ENCODE measurements around the gene PSMB5. TPM values are rescaled to one million over a fixed set of nuclear protein-coding genes. Genes with fewer than 3 reads are reported as not detected.
A peak's percentile ranks its signal among the peaks of the same experiment; 100 is the strongest.

Gene PSMB5
- total RNA-seq, 1 donor from 2014 or later = 92.8 TPM

- TF ChIP-seq, protein P1, sequence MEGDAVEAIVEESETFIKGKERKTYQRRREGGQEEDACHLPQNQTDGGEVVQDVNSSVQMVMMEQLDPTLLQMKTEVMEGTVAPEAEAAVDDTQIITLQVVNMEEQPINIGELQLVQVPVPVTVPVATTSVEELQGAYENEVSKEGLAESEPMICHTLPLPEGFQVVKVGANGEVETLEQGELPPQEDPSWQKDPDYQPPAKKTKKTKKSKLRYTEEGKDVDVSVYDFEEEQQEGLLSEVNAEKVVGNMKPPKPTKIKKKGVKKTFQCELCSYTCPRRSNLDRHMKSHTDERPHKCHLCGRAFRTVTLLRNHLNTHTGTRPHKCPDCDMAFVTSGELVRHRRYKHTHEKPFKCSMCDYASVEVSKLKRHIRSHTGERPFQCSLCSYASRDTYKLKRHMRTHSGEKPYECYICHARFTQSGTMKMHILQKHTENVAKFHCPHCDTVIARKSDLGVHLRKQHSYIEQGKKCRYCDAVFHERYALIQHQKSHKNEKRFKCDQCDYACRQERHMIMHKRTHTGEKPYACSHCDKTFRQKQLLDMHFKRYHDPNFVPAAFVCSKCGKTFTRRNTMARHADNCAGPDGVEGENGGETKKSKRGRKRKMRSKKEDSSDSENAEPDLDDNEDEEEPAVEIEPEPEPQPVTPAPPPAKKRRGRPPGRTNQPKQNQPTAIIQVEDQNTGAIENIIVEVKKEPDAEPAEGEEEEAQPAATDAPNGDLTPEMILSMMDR (IDR thresholded peaks at IDR 0.05) = no peak
- no peak for TF ChIP-seq POLR2A (IDR thresholded peaks at IDR 0.05)
- TF ChIP-seq POLR2AphosphoS5 (IDR thresholded peaks at IDR 0.05; ENCODE audit: insufficient read depth in 1 of 2, low read depth in 1 of 2) = no peak
- intact Hi-C loops (cut with DNase I) = no loop called here
- H3K9me3 ChIP-seq = no peaks in the 10 kb centered on the region
- peaks cover 33% of the 10 kb centered on the region for H3K4me1 ChIP-seq
- DNase-seq (ENCODE audit: extremely low spot score in 2 of 2) = no peak
- H3K36me3 ChIP-seq = peaks cover 0 to 66% of the 10 kb centered on the region in 2 donors
- no peak overlapping the region for H3K4me3 ChIP-seq
- no peaks in the 10 kb centered on the region for H3K27me3 ChIP-seq
- no peak overlapping the region for H3K27ac ChIP-seq
Observed at GRCh38 chr14:23060536-23061260, 26.0 kb upstream of the PSMB5 start.

DNA sequence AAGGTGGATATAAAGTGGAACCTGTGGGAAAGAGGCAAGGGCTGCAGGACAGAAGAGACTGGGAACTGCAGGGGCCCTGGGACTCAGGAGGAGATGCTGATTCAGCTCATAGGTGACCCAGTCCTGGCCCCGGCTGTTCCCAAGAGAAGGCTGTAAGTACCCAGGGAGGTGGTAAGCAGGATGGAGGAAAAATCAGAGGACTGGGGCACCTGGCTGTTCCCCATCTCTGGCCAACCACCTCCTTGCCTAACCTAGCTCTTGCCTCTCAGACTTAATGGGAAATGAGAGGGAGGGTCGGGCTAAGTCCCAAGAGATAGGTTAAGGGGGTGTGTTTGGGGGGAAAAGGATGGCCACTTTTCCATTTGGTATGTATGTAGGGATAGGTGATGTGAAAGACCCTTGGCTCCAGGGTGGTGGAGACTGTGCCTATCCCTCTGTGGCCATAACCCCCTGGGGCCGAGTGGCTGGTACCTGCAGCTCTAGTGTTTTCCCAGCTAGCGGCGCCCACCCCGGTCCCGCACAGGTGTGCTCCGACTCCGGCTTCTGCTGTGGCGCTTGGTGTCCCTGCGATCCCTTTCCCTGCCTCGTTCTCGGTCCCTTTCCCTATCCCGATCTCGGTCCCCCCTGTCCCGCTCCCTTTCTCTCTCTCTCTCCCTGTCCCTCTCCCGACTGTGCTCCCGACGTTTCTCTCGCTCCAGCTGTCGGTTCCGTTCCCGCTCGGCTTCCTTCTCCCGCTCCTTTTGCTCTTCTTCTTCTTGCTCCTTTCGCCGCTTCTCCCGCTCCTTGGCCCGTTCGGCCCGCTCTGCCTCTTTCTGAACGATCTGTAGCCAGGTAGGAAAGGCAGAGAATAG lies 24.2 kb upstream of the PSMB5 start:
- no peaks in the 10 kb centered on the region for H3K9me3 ChIP-seq
- H3K4me3 ChIP-seq = no peak overlapping the region
- intact Hi-C loops (cut with DNase I) = loop anchor here (1.0 kb wide), 1 partner anchor 72 kb away; no protein-coding TSS in a partner anchor
- DNase-seq (ENCODE audit: extremely low spot score in 2 of 2) = no peak
- TF ChIP-seq POLR2A (IDR thresholded peaks at IDR 0.05) = no peak
- TF ChIP-seq POLR2AphosphoS5 (IDR thresholded peaks at IDR 0.05; ENCODE audit: insufficient read depth in 1 of 2, low read depth in 1 of 2) = no peak
- TF ChIP-seq, protein P1 (IDR thresholded peaks at IDR 0.05) = no peak
- H3K36me3 ChIP-seq = peaks cover 0 to 50% of the 10 kb centered on the region in 2 donors
- H3K27ac ChIP-seq = no peak overlapping the region
- peaks cover 33% of the 10 kb centered on the region for H3K4me1 ChIP-seq
- no peaks in the 10 kb centered on the region for H3K27me3 ChIP-seq

GRCh38 chr14:23057757-23058653 lies 23.3 kb upstream of the PSMB5 start:
- no peaks in the 10 kb centered on the region for H3K9me3 ChIP-seq
- TF ChIP-seq POLR2A (IDR thresholded peaks at IDR 0.05) = no peak
- TF ChIP-seq, protein P1 (IDR thresholded peaks at IDR 0.05) = peak; percentile 92 to 95 (median 94)
- no peak for TF ChIP-seq POLR2AphosphoS5 (IDR thresholded peaks at IDR 0.05; ENCODE audit: insufficient read depth in 1 of 2, low read depth in 1 of 2)
- H3K4me1 ChIP-seq = peaks cover 33% of the 10 kb centered on the region
- peak overlapping the region; percentile 96 for H3K27ac ChIP-seq
- H3K36me3 ChIP-seq = peaks cover 0 to 41% of the 10 kb centered on the region in 2 donors
- intact Hi-C loops (cut with DNase I) = loop anchor here (1.0 kb wide), 1 partner anchor 71 kb away; no protein-coding TSS in a partner anchor
- H3K4me3 ChIP-seq = peak overlapping the region; percentile 45 to 82
- no peaks in the 10 kb centered on the region for H3K27me3 ChIP-seq
- DNase-seq (ENCODE audit: extremely low spot score in 2 of 2) = no peak

GRCh38 chr14:23056956-23057756 lies 22.5 kb upstream of the PSMB5 start, which contains the start of gene CDH24:
CDH24 (minus strand) TSS chr14:23057520; CDS start chr14:23055733, 1,787 bp downstream.
- H3K36me3 ChIP-seq = peaks cover 0 to 33% of the 10 kb centered on the region in 2 donors
- peak within 1 kb of the TSS; percentile 45 to 82 for H3K4me3 ChIP-seq
- H3K27me3 ChIP-seq = no peaks in the 10 kb centered on the region
- H3K9me3 ChIP-seq = no peaks in the 10 kb centered on the region
- H3K4me1 ChIP-seq = peaks cover 26% of the 10 kb centered on the region
- TF ChIP-seq, protein P1 (IDR thresholded peaks at IDR 0.05) = no peak
- peak in 1 of 2 donors; percentile 21 for TF ChIP-seq POLR2A (IDR thresholded peaks at IDR 0.05)
- intact Hi-C loops (cut with DNase I) = no loop called here
- peak within 1 kb of the TSS; percentile 96 for H3K27ac ChIP-seq
- no peak for DNase-seq (ENCODE audit: extremely low spot score in 2 of 2)
